GM18505 (cell line): Measurements from ENCODE around the gene ANKRD13D.

ENCODE experiments used
- ATAC-seq: cut with Tn5 transposase; IDR thresholded peaks from one replicate; pipeline ENCODE4 v1.9.1; 2021; ENCODE audit not compliant: unreplicated experiment
- POLR2A ChIP-seq: IDR thresholded peaks from 4 replicates; pipeline ENCODE4 v1.6.1; 2011; ENCODE audit warnings: borderline replicate concordance; ENCODE audit not compliant: insufficient read depth, insufficient read length; ENCODE audit errors: extremely low read depth

The ANKRD13D gene

DNA sequence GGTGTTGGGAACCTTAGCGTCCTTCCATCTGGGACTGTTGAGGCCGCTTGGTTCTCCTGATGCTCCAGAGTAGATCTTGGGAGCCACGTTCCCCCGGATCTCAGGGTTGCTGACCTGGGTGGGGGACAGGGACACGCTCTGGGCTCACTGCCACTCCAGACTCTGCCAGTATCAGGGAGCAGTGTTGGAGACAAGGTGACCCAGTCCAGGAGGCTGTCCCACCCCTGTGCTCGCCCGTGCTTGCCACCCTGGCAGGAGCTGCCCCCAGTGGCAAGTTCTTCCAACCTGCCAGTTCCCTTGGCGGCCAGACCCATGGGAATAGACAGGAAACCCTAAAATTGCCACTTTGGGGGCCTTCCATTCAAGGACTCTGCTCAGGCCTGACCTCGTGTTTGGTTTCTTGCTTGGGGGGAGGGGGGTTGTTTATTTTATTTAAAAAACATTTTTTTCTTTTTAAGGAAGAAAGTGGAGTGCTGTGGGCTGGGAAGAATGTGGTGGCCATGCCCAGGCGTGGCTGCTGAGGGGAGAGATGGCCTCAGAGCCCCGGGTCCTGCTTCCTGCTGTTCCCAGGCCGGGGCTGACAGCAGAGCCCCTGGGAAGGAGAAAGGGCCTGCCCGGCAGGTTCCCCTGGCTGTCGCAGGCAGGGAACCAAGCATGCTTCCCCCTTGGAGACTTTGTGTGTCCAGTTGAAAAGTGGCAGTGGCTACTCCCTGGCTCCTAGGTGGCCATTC is 15.7 kb upstream of the ANKRD13D start:
- no peak for ATAC-seq
- no peak for TF ChIP-seq POLR2A

DNA sequence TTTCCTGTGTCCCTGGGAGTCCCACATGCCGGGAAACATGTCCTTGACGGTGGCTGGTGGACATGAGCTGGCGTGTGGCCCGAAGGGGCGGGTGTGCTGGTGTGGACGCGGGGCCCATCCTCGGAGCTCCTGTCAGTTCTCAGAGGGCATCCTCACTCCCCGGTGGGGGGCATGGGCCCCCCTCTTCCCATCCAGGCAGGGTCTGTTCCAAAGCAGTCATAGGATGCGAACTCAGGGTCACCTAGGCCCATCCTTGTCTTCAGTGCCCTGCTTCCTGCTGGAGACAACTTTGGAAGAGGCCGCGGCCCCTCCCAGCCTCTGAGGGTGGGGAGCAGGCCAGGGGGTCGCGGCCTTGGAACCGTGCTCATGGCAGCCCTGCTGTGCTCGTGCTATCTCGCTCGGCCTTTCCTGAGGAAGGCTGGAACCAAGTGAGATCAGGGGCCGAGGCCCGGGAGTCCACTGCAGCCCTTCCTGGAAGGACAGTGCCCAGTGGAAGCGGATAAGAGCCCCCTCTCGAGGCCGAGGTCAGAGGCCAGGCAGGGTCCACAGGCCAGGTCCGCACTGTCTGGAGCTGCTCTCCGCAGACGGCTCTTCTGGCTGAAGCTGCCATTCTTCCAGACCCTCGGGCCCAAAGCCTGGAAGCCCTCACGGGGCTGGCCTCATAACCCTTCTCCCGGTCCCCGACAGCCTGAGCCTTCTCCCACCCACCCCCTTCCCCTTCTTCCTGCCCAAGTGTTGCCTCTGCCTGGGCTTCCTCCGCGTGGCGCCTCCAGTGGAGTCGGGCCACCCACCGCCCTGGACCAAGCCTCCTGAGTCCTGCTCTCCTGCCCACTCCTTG is 14.1 kb upstream of the ANKRD13D start:
- no peak for TF ChIP-seq POLR2A
- no peak for ATAC-seq

DNA sequence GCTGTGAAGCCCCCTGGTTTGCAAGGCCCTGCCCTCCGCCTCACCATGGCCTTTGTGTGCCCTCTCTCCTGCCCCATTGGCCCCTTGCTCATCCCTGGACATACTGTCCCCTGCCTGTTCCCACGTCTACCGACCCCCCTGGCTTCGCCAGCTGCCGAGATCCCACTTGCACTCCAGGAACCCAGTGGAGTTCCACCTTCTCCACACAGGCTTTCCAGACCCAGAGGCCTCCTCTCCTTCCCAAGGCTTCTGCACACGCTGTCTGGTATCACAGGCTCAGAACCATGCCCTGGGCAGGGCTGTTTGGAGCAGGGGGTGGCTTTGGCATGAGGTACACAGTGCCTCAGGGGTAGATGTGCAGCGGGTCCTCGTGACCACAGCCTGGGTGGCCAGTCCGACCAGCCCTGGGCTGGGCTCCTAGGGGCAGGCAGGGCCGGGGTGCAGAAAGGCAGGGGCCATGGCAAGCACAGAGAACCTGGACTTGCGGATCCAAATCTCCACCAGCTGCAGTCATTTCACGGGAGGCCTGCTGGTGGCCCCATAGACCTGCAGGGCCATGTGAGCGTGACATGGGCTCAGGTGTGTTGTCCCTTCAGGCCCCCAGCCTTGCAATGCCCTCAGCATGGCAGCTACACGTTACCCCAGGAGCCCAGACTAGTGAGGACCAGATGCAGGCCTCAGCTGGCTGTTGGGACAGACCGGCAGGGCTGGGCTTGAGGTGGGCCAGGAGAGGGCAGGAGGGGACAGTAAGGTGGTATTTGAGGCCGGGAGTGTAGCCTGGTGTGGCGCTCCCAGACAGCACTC is 13.3 kb upstream of the ANKRD13D start:
- no peak for TF ChIP-seq POLR2A
- ATAC-seq, result no peak

DNA sequence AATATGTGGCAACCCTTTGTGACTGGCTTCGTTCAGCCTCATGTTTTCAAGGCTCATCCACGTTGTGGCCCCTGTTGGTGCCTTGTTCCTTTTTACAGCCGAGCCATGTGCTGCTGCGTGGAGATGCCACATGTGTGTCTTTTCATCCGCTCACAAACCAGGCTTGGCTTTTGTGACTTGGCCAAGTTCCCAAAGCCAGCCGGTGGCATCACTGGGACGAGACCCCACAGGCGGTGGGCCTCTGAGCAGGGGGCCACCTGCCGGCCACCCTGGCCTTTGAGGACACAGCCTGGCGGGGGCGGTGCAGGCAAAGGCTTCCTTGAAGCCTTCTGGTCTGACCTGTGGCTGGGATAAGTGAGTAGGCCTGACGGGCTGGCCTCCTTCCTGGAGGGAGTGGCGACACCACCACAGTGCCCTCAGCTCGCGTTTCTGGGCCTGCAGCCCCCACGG is 12.3 kb upstream of the ANKRD13D start:
- no peak for TF ChIP-seq POLR2A
- ATAC-seq, result no peak

DNA sequence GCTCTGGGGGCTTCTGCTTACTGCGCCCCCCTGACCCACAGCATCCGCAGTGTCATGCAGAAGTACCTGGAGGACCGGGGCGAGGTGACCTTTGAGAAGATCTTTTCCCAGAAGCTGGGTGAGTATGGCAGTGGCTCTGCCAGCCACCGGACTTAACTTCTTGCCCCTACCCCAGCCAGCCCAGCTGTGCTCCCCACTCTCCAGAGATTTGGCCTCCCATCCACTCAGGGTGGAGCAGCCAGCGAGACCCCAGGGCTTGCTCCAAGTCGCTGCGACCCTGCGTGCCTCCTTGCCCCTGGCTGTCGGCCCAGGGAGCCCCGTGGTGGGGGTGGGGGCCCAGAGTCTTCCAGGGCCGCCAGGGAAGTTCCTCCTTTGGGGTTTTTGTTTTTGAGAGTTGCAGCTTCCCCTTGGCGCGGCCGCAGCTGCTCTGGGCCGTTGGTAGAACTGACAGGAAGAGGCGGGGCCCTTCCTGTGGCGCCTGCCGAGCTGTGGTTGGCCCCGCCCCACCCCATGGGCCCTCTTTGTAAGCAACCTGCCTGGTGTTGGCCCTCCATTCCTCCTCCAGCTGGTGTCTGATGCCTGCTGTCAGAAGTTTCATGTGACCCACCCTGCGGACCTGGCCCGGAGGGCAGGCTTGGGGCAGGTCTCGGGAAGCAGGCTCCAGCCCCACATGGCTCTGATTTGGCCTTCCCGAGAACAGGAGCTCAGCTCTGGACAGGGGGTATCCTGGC is 11.7 kb upstream of the ANKRD13D start:
- peak; percentile 60 for TF ChIP-seq POLR2A
- peak; percentile 71 for ATAC-seq

DNA sequence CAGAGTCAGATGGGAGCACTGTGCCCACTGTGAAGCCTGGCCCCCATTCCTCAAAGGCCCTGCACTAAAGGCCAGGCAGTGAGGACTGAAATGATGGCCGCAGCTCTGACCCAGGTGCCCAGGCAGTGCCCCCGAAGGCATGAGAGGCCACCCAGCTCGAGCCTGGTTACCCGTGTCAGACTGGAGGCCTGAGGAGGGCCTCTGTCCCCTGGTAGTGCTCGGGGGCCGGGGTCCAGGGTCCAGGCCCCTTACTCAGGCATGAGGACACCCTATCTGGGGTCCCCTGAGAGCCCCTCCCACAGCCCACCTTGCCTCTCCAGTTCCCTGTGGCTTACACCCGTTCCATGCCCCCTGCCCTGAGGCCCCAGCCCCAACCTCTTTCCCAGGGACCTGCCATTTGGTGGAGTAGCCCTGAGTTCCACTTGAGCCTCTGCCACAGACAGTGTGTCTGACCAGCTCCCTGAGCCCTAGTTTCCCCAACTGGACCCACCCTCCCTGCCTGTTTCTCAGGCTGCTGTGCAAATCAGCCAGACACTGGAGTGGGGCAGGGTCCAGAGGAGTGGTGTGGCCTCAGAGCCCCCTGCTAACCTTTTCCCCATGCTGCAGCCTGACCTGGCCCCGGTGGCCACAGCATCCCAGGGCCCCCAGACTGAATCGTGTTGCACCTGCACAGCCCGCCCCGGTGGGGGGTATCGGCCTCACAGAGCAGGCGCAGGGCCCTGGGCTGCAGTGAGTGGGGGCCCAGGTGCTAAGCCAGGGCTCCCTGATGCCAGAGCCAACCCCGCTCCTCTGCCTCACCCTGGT is 10.8 kb upstream of the ANKRD13D start:
- TF ChIP-seq POLR2A, result no peak
- ATAC-seq, result no peak

DNA sequence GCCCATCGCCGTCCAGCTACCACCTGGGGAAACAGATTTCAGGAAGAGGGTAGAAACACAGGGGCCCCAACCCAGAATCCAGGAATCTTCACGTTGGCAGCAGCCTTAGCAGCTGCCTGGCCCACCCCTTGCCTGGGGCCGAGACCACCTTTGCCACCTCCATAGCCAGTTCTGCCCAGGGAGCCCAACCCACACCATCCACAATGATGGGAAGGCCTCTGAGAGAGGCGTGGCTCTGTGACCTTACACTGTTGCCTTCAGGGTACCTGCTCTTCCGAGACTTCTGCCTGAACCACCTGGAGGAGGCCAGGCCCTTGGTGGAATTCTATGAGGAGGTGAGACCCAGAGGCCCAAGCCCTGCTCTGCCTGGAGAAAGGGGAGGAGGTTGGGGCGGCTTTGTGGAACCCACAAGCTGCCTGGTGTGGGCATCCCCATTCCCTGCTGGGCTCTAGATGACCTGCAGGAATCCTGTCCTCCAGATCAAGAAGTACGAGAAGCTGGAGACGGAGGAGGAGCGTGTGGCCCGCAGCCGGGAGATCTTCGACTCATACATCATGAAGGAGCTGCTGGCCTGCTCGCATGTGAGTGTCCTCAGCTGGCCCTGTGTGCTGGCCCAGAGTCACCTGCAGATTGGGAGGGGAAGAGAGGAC is 10.0 kb upstream of the ANKRD13D start:
- no peak for TF ChIP-seq POLR2A
- ATAC-seq, result no peak

DNA sequence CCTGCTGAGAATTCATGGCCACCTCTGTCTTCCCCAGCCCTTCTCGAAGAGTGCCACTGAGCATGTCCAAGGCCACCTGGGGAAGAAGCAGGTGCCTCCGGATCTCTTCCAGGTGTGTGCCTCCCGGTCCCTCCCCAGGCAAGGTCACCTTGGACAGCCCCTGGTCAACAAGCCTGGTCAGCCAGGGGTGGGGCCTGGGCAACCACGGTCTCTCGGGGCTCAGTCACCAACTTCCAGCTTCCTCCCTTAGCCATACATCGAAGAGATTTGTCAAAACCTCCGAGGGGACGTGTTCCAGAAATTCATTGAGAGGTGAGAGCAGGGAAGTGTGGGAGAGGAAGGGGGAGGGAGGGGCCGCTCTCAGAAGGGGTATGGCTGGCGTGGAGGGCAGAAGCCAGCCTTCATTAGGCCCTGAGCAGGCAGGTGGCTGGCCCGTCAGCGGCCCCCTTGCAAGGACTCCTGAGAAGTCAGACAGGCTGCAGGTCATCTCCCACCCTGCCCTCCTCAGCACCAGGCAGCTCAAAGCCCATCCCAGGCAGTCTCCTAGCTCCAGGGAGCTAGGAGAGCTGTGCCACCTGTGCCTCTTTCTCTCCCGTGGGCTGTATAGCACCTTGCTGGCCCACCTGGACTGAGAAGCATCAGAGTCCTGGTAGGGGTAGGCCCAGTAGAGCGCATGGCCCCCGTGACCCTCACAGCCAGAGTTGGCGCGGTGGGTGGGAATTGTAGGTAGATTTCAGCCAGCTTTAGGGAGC is 9.3 kb upstream of the ANKRD13D start:
- TF ChIP-seq POLR2A, result no peak

DNA sequence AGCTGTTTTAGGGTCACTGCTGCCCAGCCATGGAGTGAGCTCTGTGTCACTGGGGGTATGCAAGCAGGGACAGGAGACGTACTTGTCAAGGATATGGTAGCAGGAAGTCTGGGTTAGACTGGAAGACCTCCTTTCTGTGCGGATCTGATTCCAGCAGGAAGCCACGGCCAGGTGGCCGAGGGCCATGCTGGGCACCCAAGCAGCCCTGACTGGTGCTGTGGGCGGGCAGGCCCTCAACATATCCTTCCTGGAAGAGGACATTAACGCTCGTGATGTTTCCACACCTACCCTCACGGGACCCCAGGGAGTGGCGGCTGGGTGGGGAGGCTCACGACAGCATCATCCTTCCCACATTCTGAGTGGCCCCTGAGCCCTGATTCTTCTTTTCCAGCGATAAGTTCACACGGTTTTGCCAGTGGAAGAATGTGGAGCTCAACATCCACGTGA is 8.7 kb upstream of the ANKRD13D start:
- no peak for ATAC-seq
- TF ChIP-seq POLR2A, result no peak

More for the DNA sequence above, 9.3 kb upstream of the ANKRD13D start:
- no peak for ATAC-seq

DNA sequence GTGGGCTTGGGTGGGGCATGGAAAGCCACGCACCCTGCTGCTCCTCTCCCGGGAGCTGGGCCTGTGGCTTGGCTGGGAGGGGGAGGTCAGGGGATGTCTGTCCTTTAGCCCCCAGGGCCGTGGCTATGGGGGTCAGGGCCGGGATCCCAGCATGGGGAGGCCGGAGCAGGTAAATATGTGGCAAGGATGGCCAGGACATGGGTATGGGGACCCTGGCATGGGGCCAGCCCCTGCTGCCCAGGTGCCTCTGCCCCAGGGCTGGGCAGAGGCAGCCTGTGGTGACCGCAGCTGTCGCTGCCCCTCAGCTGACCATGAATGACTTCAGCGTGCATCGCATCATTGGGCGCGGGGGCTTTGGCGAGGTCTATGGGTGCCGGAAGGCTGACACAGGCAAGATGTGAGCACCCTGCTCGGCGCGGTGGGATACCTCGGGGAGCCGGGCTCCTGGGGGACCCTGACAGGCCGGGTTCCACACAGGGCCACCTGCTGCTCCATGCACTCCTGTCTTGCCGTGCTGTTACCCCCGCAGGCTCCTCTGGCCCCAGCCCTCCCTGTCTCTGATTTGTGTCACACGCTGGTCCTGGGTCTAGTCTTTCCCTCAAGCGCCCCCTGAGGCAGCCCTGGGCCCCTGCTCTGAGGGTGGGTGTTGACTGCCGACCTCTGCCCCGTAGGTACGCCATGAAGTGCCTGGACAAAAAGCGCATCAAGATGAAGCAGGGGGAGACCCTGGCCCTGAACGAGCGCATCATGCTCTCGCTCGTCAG is 8.1 kb upstream of the ANKRD13D start:
- TF ChIP-seq POLR2A, result no peak
- no peak for ATAC-seq
